Esophagus squamous epithelium (tissue), 5 donors: ENCODE results near the gene RPRML. TPM values are rescaled to one million over a fixed set of nuclear protein-coding genes. Genes with fewer than 3 reads are reported as not detected.
"Not testable (repeated sequence)": the region's sequence is repeated elsewhere in the genome, so short reads cannot be mapped to it uniquely, and the experiment has no call there.

Source experiments
- DNase-seq: peaks from one replicate; lab custom pipeline; 2025; lab: John Stamatoyannopoulos, UW
- H3K27ac ChIP-seq, 4 donors: fragments of 200-600 bp; sonication (generic); one replicate each; pipeline ENCODE4 v1.5.1; 2016 to 2019; ENCODE audit warnings: mild to moderate bottlenecking in 1 of 4
- H3K27me3 ChIP-seq, 4 donors: fragments of 200-600 bp; sonication (generic); 1 replicate in 3 of 4; 2 replicates in 1 of 4; pipeline versions ENCODE4 v1.5.1 to v1.6.0; 2017 to 2021; ENCODE audit warnings: antibody characterized with exemption in 1 of 4
- H3K36me3 ChIP-seq, 3 donors: fragments of 200-600 bp; sonication (generic); one replicate each; pipeline ENCODE4 v1.5.1; 2016 to 2019
- H3K4me1 ChIP-seq, 3 donors: fragments of 200-600 bp; sonication (generic); one replicate each; pipeline ENCODE4 v1.5.1; 2017 to 2019
- H3K4me3 ChIP-seq, 4 donors: fragments of 200-600 bp; sonication (generic); 1 replicate in 3 of 4; 2 replicates in 1 of 4; pipeline ENCODE4 v1.5.1; 2016 to 2019; ENCODE audit warnings: mild to moderate bottlenecking in 2 of 4, moderate library complexity in 1 of 4
- H3K9me3 ChIP-seq, 3 donors: fragments of 200-600 bp; sonication (generic); one replicate each; pipeline ENCODE4 v1.5.1; 2016 to 2019
- POLR2A ChIP-seq, 4 donors: fragments of 450-650 bp; IDR thresholded peaks; one replicate each; pipeline ENCODE4 v1.6.1; 2017; ENCODE audit warnings: antibody characterized with exemption in 4 of 4, mild to moderate bottlenecking in 4 of 4, moderate library complexity in 3 of 4
- WGBS, 2 donors: methylation state at CpG; one replicate each; pipeline ENCODE4 v1.1.5; 2018; 5-methylcytosine and 5-hydroxymethylcytosine counted together
- intact Hi-C: fragments of 100-400 bp; cut with DNase I; formaldehyde crosslinking; loops from one replicate; pipeline ENCODE4 v1.15.0; 2022
- total RNA-seq, 4 donors: library from RNA; depleted of rRNA; stranded (reverse); fragments of >200 nt; gene quantifications; one replicate each; pipeline ENCODE4 v1.1.0, GENCODE V29; 2016
- TF ChIP-seq, protein P1 (sequence below), 6 experiments: fragments of 450-650 bp in 4 of 6; fragments of 200-600 bp in 2 of 6; sonication (generic) in 2 of 6; IDR thresholded peaks; one replicate each; pipeline ENCODE4 v1.5.1; 2016 to 2019; ENCODE audit warnings: antibody characterized with exemption in 6 of 6, mild to moderate bottlenecking in 4 of 6, moderate library complexity in 4 of 6
- donor health status: DM: yes; HTN: yes; CAD: no.

RPRML gene
- total RNA-seq, 4 donors from 2014 or later: 0.57 to 1.3 TPM; not detected in 2

DNA sequence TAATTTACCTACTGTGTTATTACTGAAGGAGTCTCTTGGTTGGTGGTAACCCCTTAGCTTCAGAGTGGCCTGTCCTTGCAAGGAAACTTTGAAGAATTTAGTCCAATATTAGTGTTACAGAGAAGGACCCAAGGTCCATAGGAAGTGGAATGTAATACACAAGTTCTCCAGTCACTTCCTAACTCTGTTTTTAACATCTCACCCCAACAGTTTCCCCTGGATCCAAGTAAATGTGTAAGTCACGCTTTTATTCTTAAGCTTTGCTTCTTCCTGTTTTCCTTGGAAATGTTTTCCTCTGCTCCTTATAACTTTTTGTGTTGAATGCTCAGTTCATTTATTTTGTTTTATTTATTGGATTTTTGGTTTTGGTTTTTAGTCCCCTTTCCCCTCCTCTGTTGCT, 25.9 kb upstream of the RPRML start:
- intact Hi-C loops: loop anchor here (10.0 kb wide), 1 partner anchor 60 kb away; no protein-coding TSS in a partner anchor

DNA sequence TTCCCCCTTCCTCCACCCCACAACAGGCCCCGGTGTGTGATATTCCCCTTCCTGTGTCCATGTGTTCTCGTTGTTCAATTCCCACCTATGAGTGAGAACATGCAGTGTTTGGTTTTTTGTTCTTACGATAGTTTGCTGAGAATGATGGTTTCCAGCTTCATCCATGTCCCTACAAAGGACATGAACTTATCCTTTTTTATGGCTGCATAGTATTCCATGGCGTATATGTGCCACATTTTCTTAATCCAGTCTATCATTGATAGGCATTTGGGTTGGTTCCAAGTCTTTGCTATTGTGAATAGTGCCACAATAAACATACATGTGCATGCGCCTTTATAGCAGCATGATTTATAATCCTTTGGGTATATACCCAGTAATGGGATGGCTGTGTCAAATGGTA, 24.8 kb upstream of the RPRML start:
- not testable (repeated sequence) for H3K4me1 ChIP-seq, H3K27ac ChIP-seq, H3K36me3 ChIP-seq, H3K9me3 ChIP-seq, H3K4me3 ChIP-seq, H3K27me3 ChIP-seq, DNase-seq
- intact Hi-C loops: loop anchor here (10.0 kb wide), 1 partner anchor 59 kb away; no protein-coding TSS in a partner anchor
- WGBS, 2 donors: 79 to 85% methylated on average over 5 of the region's 5 CpGs

More for the DNA sequence above, 25.9 kb upstream of the RPRML start:
- Histone ChIP-seq H3K36me3 (no peaks in the 10 kb centered on the region), H3K27ac (no peak overlapping the region), H3K27me3 (no peaks in the 10 kb centered on the region), H3K9me3 (no peaks in the 10 kb centered on the region), H3K4me3 (no peak overlapping the region), H3K4me1 (peaks cover 0 to 7% (median 0%) of the 10 kb centered on the region in 3 donors)
- DNase-seq: no peak
- TF ChIP-seq, protein P1, sequence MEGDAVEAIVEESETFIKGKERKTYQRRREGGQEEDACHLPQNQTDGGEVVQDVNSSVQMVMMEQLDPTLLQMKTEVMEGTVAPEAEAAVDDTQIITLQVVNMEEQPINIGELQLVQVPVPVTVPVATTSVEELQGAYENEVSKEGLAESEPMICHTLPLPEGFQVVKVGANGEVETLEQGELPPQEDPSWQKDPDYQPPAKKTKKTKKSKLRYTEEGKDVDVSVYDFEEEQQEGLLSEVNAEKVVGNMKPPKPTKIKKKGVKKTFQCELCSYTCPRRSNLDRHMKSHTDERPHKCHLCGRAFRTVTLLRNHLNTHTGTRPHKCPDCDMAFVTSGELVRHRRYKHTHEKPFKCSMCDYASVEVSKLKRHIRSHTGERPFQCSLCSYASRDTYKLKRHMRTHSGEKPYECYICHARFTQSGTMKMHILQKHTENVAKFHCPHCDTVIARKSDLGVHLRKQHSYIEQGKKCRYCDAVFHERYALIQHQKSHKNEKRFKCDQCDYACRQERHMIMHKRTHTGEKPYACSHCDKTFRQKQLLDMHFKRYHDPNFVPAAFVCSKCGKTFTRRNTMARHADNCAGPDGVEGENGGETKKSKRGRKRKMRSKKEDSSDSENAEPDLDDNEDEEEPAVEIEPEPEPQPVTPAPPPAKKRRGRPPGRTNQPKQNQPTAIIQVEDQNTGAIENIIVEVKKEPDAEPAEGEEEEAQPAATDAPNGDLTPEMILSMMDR (IDR thresholded peaks at IDR 0.05): no peak
- no peak for TF ChIP-seq POLR2A (IDR thresholded peaks at IDR 0.05)
- WGBS, 2 donors: 57 to 68% methylated on average over 1 of the region's 1 CpG

DNA sequence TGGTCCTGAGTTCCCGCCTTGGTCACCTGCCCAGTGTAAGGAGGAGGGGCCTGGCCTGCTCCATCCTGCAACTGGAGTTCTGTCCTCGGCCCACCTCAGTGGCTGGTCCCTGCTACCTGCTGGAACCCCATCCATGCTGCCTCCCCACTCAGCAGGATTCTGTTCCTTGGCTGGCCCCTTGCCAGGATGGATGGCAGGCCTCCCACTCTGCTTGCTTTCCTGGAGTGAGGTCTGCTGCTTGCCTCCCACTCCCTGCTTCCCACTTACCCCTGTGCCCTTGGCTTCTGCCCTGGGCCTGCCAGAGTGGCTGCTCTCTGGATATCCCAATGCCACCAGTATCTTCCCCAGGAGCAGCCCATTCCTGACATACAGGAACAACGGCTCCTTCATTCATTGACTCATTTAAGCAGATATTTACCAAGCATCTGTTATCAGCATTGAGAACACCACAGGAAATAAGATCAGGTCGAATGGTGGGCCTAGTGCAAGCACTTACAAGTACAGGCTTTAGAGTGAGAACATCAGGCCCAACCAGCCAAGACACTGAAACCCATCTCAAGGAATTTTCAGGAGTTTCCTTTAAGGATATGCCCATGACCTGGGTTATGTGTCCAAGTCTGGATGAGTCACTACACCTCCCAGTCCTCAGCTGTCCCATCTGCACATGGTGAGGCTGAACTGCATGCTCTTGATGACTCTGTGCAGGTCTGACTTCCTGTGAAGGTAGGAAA, 17.0 kb upstream of the RPRML start:
- Histone ChIP-seq H3K27ac (no peak overlapping the region), H3K27me3 (no peaks in the 10 kb centered on the region), H3K4me1 (peaks cover 0 to 2% (median 0%) of the 10 kb centered on the region in 3 donors), H3K36me3 (no peaks in the 10 kb centered on the region), H3K9me3 (no peaks in the 10 kb centered on the region), H3K4me3 (no peak overlapping the region)
- intact Hi-C loops: no loop called here
- DNase-seq: no peak
- 50 to 78% methylated on average over 3 to 4 of the region's 4 CpGs for WGBS, 2 donors
- no peak for TF ChIP-seq POLR2A (IDR thresholded peaks at IDR 0.05)
- TF ChIP-seq, protein P1 (IDR thresholded peaks at IDR 0.05): no peak

DNA sequence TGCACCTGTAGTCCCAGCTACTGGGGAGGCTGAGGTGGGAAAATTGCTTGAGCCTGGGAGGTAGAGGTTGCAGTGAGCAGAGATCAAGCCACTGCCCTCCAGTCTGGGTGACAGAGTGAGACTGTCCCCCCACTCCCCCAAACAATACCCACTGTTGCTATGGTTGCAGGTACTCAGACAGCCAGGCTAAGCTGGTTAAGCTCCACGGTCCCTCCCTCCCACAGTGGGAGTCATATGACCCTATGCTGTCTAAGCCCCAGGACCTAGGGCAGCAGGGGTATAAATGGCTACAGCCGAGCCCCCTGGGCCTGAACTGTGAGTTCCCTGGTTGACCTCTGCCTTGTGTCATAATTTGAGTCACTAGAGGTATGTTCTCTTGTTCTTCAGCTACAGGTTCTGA, 15.9 kb upstream of the RPRML start:
- Histone ChIP-seq H3K4me3 (no peak overlapping the region), H3K4me1 (no peaks in the 10 kb centered on the region), H3K27ac (no peak overlapping the region), H3K36me3 (no peaks in the 10 kb centered on the region), H3K27me3 (no peaks in the 10 kb centered on the region), H3K9me3 (no peaks in the 10 kb centered on the region)
- WGBS, 2 donors: 60 to 67% methylated on average over 2 of the region's 2 CpGs
- intact Hi-C loops: no loop called here
- no peak for DNase-seq
- TF ChIP-seq, protein P1 (IDR thresholded peaks at IDR 0.05): no peak
- TF ChIP-seq POLR2A (IDR thresholded peaks at IDR 0.05): no peak

DNA sequence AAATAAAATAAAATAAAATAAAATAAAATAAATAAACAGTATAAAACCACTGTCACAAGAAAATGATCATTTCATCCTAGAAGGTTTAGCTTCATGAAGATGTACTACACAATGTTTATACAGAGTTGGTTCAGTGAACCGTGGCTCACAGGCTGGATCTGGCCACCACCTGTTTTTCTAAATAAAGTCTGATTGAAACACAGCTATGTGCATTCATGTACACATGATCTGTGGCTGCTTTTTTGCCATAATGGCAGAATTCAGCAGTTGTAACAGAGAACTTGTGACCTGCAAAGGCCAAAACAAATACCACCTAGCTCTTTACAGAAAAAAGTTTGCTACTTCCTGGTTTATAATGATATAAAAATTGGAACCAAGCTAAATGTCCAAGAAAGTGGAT, 12.6 kb upstream of the RPRML start:
- no peaks in the 10 kb centered on the region for H3K9me3 ChIP-seq
- no peak for DNase-seq
- no peak overlapping the region for H3K27ac ChIP-seq
- H3K36me3 ChIP-seq: no peaks in the 10 kb centered on the region
- no peaks in the 10 kb centered on the region for H3K27me3 ChIP-seq
- H3K4me1 ChIP-seq: no peaks in the 10 kb centered on the region
- TF ChIP-seq, protein P1 (IDR thresholded peaks at IDR 0.05): no peak
- TF ChIP-seq POLR2A (IDR thresholded peaks at IDR 0.05): no peak
- H3K4me3 ChIP-seq: no peak overlapping the region
- 35 to 58% methylated on average over 1 of the region's 1 CpG for WGBS, 2 donors
- intact Hi-C loops: no loop called here
